ENCODE measurements around the gene ZDHHC16.

ZDHHC16 gene

GRCh38 chr10:97425964-97426775 is 19.8 kb upstream of the ZDHHC16 start, which contains the start of gene PGAM1:
Gene PGAM1 (plus strand): TSS chr10:97426191. CDS start chr10:97426308, 117 bp downstream.
- Mint-ChIP-seq H3K36me3 (peaks cover 11% of the 10 kb centered on the region), H3K4me1 (ENCODE audit: low read depth) (peaks cover 54% of the 10 kb centered on the region), H3K4me3 (peak within 1 kb of the TSS; percentile 93), H3K27me3 (no peaks in the 10 kb centered on the region), H3K9me3 (ENCODE audit: low read depth) (no peaks in the 10 kb centered on the region), H3K27ac (peak within 1 kb of the TSS; percentile 100)

DNA sequence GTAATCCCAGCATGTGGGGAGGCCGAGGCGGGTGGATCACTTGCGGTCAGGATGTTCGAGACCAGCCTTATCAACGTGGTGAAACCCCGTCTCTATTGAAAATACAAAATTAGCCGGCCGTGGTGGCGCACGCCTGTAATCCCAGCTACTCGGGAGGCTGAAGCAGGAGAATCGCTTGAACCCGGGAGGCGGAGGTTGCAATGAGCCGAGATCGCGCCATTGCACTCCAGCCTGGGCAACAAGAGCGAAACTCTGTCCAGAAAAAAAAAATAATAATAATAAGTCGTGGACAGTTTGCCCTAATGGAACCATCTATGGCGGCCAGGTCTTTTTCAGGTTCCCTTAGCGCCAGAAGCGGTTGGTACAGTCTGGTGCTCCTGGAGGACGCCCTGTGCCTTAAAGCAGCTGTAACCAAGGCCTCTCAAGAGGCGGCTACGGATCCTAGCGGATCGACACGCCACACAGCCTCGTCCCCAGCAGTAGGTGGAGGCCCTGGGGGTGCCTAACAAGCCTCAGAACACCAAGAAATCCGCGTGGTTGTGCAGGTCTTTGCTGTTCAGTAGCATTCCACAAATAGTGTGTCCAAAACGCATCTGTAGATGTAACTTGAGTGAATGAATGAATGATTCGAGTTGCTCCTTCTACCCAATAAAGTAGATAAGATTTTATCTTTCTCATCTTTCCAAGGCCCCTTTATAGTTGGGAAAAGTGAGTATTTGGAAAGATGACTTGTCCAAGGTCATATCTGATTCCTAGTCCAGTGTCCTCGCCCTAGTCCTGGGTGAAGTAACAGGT is 19.0 kb upstream of the ZDHHC16 start:
- H3K27ac Mint-ChIP-seq = peak overlapping the region; percentile 97
- no peaks in the 10 kb centered on the region for H3K9me3 Mint-ChIP-seq (ENCODE audit: low read depth)
- no peaks in the 10 kb centered on the region for H3K27me3 Mint-ChIP-seq
- peaks cover 52% of the 10 kb centered on the region for H3K4me1 Mint-ChIP-seq (ENCODE audit: low read depth)
- peak overlapping the region; percentile 93 for H3K4me3 Mint-ChIP-seq
- H3K36me3 Mint-ChIP-seq = peaks cover 12% of the 10 kb centered on the region

GRCh38 chr10:97427571-97428179 is 18.3 kb upstream of the ZDHHC16 start:
- H3K27ac Mint-ChIP-seq = peak overlapping the region; percentile 97
- peaks cover 13% of the 10 kb centered on the region for H3K36me3 Mint-ChIP-seq
- H3K9me3 Mint-ChIP-seq (ENCODE audit: low read depth) = no peaks in the 10 kb centered on the region
- H3K27me3 Mint-ChIP-seq = no peaks in the 10 kb centered on the region
- peaks cover 52% of the 10 kb centered on the region for H3K4me1 Mint-ChIP-seq (ENCODE audit: low read depth)
- H3K4me3 Mint-ChIP-seq = peak overlapping the region; percentile 93

- Mint-ChIP-seq H3K27me3 (no peaks in the 10 kb centered on the region), H3K36me3 (peaks cover 10% of the 10 kb centered on the region), H3K4me3 (peak overlapping the region; percentile 93), H3K27ac (peak overlapping the region; percentile 97), H3K4me1 (ENCODE audit: low read depth) (peaks cover 43% of the 10 kb centered on the region), H3K9me3 (ENCODE audit: low read depth) (no peaks in the 10 kb centered on the region)
Measured at GRCh38 chr10:97428572-97428981, 17.4 kb upstream of the ZDHHC16 start.

- Mint-ChIP-seq H3K27ac (peak overlapping the region; percentile 64), H3K4me1 (ENCODE audit: low read depth) (peaks cover 17% of the 10 kb centered on the region), H3K27me3 (no peaks in the 10 kb centered on the region), H3K36me3 (peaks cover 5% of the 10 kb centered on the region), H3K9me3 (ENCODE audit: low read depth) (no peaks in the 10 kb centered on the region), H3K4me3 (no peak overlapping the region)
Measured at GRCh38 chr10:97434055-97434454, 11.9 kb upstream of the ZDHHC16 start.

DNA sequence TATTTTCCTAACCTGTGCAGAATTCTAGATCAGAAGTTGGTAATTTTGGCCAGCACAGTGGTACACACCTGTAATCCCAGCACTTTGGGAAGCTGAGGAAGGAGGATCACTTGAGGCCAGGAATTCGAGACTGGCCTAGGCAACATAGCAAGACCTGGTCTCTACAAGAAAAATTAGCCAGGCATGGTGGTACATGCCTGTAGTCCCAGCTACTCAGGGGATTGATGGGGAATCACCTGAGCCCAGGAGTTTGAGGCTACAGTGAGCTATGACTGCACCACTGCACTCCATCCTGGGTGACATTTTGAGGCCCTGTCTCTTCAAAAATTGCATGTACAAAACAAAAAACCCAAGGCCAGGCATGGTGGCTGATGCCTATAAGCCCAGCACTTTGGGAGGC is 11.4 kb upstream of the ZDHHC16 start:
- Mint-ChIP-seq H3K4me3 (no peak overlapping the region), H3K27me3 (no peaks in the 10 kb centered on the region), H3K9me3 (ENCODE audit: low read depth) (no peaks in the 10 kb centered on the region), H3K36me3 (peaks cover 6% of the 10 kb centered on the region), H3K4me1 (ENCODE audit: low read depth) (peaks cover 12% of the 10 kb centered on the region), H3K27ac (peak overlapping the region; percentile 64)

DNA sequence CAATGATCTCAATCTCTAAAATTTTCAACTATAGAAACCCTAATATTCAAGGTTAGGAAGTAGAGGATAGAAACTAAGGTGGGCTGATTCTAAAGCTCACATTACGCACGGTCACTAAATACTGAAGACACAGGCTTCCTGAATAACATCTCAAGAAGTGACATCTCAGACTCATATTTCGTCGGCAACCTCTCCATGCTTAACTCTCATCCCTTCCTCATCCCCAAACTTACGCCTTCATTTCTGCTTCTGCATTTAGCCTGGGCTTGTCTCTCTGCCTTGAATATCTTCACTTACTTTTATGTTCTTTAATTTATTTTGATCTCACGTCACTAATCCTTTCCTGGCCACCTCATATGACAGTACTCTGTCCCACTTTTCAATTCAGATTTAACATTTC is 10.8 kb upstream of the ZDHHC16 start:
- no peak overlapping the region for H3K27ac Mint-ChIP-seq
- no peaks in the 10 kb centered on the region for H3K9me3 Mint-ChIP-seq (ENCODE audit: low read depth)
- no peaks in the 10 kb centered on the region for H3K27me3 Mint-ChIP-seq
- H3K36me3 Mint-ChIP-seq = peaks cover 7% of the 10 kb centered on the region
- peaks cover 7% of the 10 kb centered on the region for H3K4me1 Mint-ChIP-seq (ENCODE audit: low read depth)
- no peak overlapping the region for H3K4me3 Mint-ChIP-seq

GRCh38 chr10:97442277-97442676 is 3.7 kb upstream of the ZDHHC16 start:
- peaks cover 6% of the 10 kb centered on the region for H3K36me3 Mint-ChIP-seq

DNA sequence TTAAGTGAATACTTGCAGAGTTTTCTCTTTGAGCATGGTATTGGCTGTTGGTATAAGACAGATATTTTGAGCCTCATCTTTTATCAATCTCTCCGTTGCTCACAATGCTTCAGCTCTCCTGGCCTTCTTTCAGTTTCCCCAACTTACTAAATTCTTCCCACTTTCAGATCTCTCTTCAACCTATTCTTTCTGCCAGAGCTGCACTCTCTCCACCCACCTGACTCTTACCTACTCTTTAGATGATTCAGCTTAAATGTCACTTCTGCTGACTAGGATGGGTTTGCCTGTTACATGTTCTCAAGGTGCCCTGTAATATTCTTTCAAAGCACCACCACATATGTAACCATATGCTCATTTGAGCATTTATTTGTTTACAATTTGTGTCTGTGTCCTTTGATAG is 1.8 kb upstream of the ZDHHC16 start:
- H3K9me3 Mint-ChIP-seq (ENCODE audit: low read depth) = no peaks in the 10 kb centered on the region
- no peaks in the 10 kb centered on the region for H3K27me3 Mint-ChIP-seq
- H3K36me3 Mint-ChIP-seq = peaks cover 8% of the 10 kb centered on the region
- peak overlapping the region; percentile 47 for H3K27ac Mint-ChIP-seq
- H3K4me3 Mint-ChIP-seq = peak overlapping the region; percentile 96
- H3K4me1 Mint-ChIP-seq (ENCODE audit: low read depth) = peaks cover 45% of the 10 kb centered on the region

More at GRCh38 chr10:97442277-97442676, 3.7 kb upstream of the ZDHHC16 start:
- Mint-ChIP-seq H3K4me3 (no peak overlapping the region), H3K27me3 (no peaks in the 10 kb centered on the region), H3K27ac (no peak overlapping the region), H3K4me1 (ENCODE audit: low read depth) (peaks cover 30% of the 10 kb centered on the region), H3K9me3 (ENCODE audit: low read depth) (no peaks in the 10 kb centered on the region)

DNA sequence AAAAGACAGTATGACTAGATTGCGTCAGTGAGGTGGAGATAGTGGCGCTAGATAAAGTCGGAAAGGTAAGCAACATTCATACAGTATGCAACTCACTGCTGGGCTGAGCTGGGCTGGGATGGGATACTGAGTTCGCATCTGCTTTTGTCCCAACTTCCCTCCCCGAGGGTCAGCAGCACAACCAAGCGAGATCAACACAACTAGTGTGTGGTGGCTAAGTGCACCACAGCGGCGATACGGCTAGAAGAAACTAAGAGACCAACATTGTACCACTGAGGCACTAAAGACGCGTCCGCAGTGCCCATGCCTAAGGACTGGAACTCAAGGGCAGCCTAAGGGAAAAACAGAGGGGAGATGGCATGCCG is 636 bp upstream of the ZDHHC16 start:
- H3K27ac Mint-ChIP-seq = peak overlapping the region; percentile 96
- H3K4me3 Mint-ChIP-seq = peak overlapping the region; percentile 96
- H3K4me1 Mint-ChIP-seq (ENCODE audit: low read depth) = peaks cover 48% of the 10 kb centered on the region
- no peaks in the 10 kb centered on the region for H3K9me3 Mint-ChIP-seq (ENCODE audit: low read depth)
- H3K36me3 Mint-ChIP-seq = peaks cover 6% of the 10 kb centered on the region
- no peaks in the 10 kb centered on the region for H3K27me3 Mint-ChIP-seq

DNA sequence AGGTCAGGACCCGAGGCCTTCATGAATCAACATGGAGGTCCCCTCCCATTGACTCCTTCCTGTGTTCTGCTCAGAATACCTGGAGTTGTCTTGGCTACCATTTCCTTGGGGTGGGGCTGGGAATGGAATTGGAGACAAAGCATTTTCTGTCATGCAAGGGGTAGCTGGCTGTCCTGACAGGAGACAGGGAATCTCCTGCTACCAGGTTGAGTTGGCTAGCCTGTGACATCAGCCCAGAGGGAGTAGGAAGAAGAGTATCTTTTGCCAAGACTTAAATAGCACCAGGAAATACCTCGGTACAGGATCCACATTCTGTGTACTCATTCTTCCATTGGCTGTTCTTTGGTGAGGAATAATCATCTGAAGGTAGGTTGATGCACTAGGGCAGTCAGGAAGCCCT is 4.9 kb downstream of the ZDHHC16 start:
- Mint-ChIP-seq H3K36me3 (peaks cover 7% of the 10 kb centered on the region), H3K27me3 (no peaks in the 10 kb centered on the region), H3K9me3 (ENCODE audit: low read depth) (no peaks in the 10 kb centered on the region), H3K4me3 (no peak overlapping the region), H3K4me1 (ENCODE audit: low read depth) (peaks cover 64% of the 10 kb centered on the region), H3K27ac (no peak overlapping the region)

DNA sequence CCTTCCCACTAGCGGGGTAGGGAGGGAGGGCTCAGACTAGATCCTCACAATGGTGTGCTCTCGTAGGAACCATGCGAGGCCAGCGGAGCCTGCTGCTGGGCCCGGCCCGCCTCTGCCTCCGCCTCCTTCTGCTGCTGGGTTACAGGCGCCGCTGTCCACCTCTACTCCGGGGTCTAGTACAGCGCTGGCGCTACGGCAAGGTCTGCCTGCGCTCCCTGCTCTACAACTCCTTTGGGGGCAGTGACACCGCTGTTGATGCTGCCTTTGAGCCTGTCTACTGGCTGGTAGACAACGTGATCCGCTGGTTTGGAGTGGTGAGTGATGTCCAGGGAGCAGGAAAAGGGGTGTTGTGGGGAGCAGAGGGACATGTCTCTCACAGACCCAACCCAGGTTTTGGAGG is 5.6 kb downstream of the ZDHHC16 start:
- no peaks in the 10 kb centered on the region for H3K27me3 Mint-ChIP-seq
- no peak overlapping the region for H3K4me3 Mint-ChIP-seq
- no peak overlapping the region for H3K27ac Mint-ChIP-seq
- H3K4me1 Mint-ChIP-seq (ENCODE audit: low read depth) = peaks cover 60% of the 10 kb centered on the region
- H3K36me3 Mint-ChIP-seq = peaks cover 7% of the 10 kb centered on the region
- H3K9me3 Mint-ChIP-seq (ENCODE audit: low read depth) = no peaks in the 10 kb centered on the region

GRCh38 chr10:97452352-97452751 is 6.4 kb downstream of the ZDHHC16 start:
- peak overlapping the region; percentile 72 for H3K27ac Mint-ChIP-seq
- no peaks in the 10 kb centered on the region for H3K27me3 Mint-ChIP-seq
- H3K36me3 Mint-ChIP-seq = peaks cover 7% of the 10 kb centered on the region
- H3K4me1 Mint-ChIP-seq (ENCODE audit: low read depth) = peaks cover 54% of the 10 kb centered on the region
- H3K9me3 Mint-ChIP-seq (ENCODE audit: low read depth) = no peaks in the 10 kb centered on the region
- no peak overlapping the region for H3K4me3 Mint-ChIP-seq

DNA sequence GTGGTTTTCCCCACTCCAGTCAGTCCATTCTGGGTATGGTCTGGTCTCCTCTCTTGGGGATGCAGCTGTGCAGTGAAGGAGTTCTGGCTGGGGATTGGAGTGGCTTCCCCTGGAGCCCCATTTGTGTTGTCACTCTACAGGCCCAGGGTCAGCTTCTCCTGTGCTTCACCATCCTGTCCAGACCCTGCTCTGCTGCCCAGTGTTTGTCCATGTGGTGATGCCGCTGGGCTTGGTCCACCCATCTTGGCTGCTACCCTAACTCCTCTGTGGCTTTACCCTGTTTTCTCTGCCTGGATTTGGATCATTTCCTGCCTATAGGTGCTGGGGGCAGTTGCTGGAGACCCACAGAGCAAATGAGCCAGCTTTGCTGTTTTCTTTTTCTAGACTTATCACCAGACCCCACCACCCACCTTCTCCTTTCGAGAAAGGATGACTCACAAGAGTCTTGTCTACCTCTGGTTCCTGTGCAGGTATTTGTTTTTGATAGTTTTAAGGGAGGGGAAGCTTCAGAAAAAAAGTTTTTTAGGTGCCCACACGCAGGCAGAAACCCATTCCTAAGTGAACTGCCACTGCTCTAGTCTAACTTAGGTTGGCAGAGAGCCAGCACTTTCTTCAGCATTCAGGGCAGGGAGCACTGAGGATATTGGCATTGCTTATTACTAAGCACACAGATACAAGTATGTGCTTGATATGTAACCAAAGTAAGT is 8.5 kb downstream of the ZDHHC16 start:
- Mint-ChIP-seq H3K9me3 (ENCODE audit: low read depth) (no peaks in the 10 kb centered on the region), H3K27ac (peak overlapping the region; percentile 96), H3K27me3 (no peaks in the 10 kb centered on the region), H3K4me3 (peak overlapping the region; percentile 68), H3K4me1 (ENCODE audit: low read depth) (peaks cover 40% of the 10 kb centered on the region), H3K36me3 (peaks cover 8% of the 10 kb centered on the region)

Measured in activated naive CD8-positive, alpha-beta T cell (primary cell).